NCI-H2081 treated with DMSO at 0.1 percent for 48 hours (cell line): ENCODE measurements around the gene COMMD7.
A peak's percentile ranks its signal among the peaks of the same experiment; 100 is the strongest.

Source experiments
- DNase-seq: peaks from one replicate; lab custom pipeline; 2025; lab: John Stamatoyannopoulos, UW

Gene COMMD7

GRCh38 chr20:32743237-32744112 is at the start of gene COMMD7:
COMMD7 (minus strand) TSS chr20:32743467; CDS start chr20:32743391, 76 bp downstream.
- no peak for DNase-seq

- no peak for DNase-seq
Observed at GRCh38 chr20:32792731-32793458, 49.6 kb upstream of the COMMD7 start.

- DNase-seq, result no peak
Observed at GRCh38 chr20:32792316-32792715, 49.0 kb upstream of the COMMD7 start.

GRCh38 chr20:32790751-32791057 is 47.4 kb upstream of the COMMD7 start:
- DNase-seq, result no peak

- peak; percentile 18 for DNase-seq
Observed at GRCh38 chr20:32789896-32790750, 46.9 kb upstream of the COMMD7 start.

- no peak for DNase-seq
Observed at GRCh38 chr20:32787168-32787567, 43.9 kb upstream of the COMMD7 start.

- no peak for DNase-seq
Observed at GRCh38 chr20:32786059-32786760, 42.9 kb upstream of the COMMD7 start.

- no peak for DNase-seq
Observed at GRCh38 chr20:32784369-32785080, 41.3 kb upstream of the COMMD7 start.

GRCh38 chr20:32780749-32781655 is 37.7 kb upstream of the COMMD7 start:
- no peak for DNase-seq

GRCh38 chr20:32780278-32780677 is 37.0 kb upstream of the COMMD7 start:
- DNase-seq, result no peak

- no peak for DNase-seq
Observed at GRCh38 chr20:32779500-32780211, 36.4 kb upstream of the COMMD7 start.

- no peak for DNase-seq
Observed at GRCh38 chr20:32777177-32777956, 34.1 kb upstream of the COMMD7 start.

GRCh38 chr20:32775336-32775991 is 32.2 kb upstream of the COMMD7 start:
- no peak for DNase-seq

GRCh38 chr20:32773855-32774254 is 30.6 kb upstream of the COMMD7 start:
- DNase-seq, result no peak

GRCh38 chr20:32773223-32773622 is 30.0 kb upstream of the COMMD7 start:
- DNase-seq, result no peak

GRCh38 chr20:32772046-32772445 is 28.8 kb upstream of the COMMD7 start:
- no peak for DNase-seq

- DNase-seq, result no peak
Observed at GRCh38 chr20:32767418-32768198, 24.3 kb upstream of the COMMD7 start.
